ENCODE results near the gene ARMC12. TPM values are rescaled to one million over a fixed set of nuclear protein-coding genes. Genes with fewer than 3 reads are reported as not detected.
"Not testable (repeated sequence)": the region's sequence is repeated elsewhere in the genome, so short reads cannot be mapped to it uniquely, and the experiment has no call there.

The ARMC12 gene
- total and polyA plus RNA-seq, 7 experiments from 2014 or later, result 0.78 to 1.8 (median 1.3) TPM

DNA sequence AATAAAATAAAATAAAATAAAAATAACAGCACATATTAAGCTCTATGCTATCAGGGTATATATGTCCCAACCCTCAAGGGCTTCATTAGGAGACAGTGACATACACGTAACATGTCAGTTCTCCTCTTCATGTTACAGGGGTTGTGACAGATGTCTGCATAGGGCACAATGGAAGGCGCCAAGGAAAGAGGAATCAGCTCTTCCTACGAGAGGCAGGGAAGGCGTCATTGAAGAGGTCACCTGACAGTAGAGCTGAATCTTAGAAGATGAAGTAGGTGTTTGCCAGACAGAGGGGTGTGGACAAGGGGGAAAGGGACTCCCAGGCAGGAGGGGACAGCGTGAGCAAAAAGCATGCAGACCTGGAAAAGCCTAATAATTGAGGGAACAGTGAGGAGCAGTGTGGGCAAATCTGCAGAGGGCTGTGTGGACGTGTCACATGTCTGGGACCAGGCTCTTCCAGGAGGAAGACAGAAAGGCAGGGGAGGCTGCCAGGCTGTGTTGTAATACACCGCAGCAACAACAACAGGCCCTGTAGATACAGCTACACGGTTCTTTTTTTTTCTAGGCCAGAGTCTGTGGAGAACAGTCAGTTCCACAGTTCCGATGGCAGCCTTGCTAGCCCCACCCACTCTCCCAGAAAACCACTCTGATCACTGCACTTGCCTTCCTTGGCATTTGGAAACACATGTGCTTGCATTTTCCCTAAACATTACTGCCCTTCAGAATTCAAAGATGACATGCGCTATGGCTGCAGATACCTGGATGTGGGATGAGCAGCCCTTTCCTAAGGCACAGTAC lies 45.6 kb upstream of the ARMC12 start:
- Mint-ChIP-seq H3K27me3 (no peaks in the 10 kb centered on the region), H3K9me3 (no peaks in the 10 kb centered on the region), H3K27ac (peak overlapping the region in 8 of 9 donors; percentile 23 to 82 (median 60)), H3K36me3 (peaks cover 0 to 5% (median 2%) of the 10 kb centered on the region in 5 donors), H3K4me3 (no peak overlapping the region), H3K4me1 (peaks cover 6 to 16% (median 9%) of the 10 kb centered on the region in 7 donors)
- intact Hi-C loops (cut with micrococcal nuclease), result no loop called here
- DNase-seq (no peak), ATAC-seq (no peak)
- Histone ChIP-seq H3K27ac (ENCODE audit: low read depth, low read length) (peak overlapping the region; percentile 35), H3K36me3 (ENCODE audit: control insufficient read depth in 2 of 3, insufficient read depth in 3 of 3, low read length in 3 of 3) (peaks cover 0 to 4% (median 0%) of the 10 kb centered on the region in 3 experiments), H3K9me3 (ENCODE audit: control insufficient read depth in 2 of 3, low read length in 3 of 3) (no peaks in the 10 kb centered on the region), H3K4me1 (ENCODE audit: control insufficient read depth in 2 of 2, insufficient read depth in 2 of 2, low read length in 2 of 2) (peaks cover 3 to 5% of the 10 kb centered on the region in 2 donors), H3K4me3 (ENCODE audit: low read length) (no peak overlapping the region), H3K27me3 (ENCODE audit: control insufficient read depth in 2 of 2, insufficient read depth in 2 of 2, low read length in 2 of 2) (no peaks in the 10 kb centered on the region)
- ChIA-PET POLR2A (interaction anchor here (0.5 to 1.2 kb wide), 3 partner anchors 37 to 937 kb away, joined by 3 to 4 read pairs (median 3); no protein-coding TSS in a partner anchor), CTCF (interaction anchor here (0.6 to 1.7 kb wide), 2 partner anchors 44 to 67 kb away, joined by 4 to 5 read pairs; no protein-coding TSS in a partner anchor)

DNA sequence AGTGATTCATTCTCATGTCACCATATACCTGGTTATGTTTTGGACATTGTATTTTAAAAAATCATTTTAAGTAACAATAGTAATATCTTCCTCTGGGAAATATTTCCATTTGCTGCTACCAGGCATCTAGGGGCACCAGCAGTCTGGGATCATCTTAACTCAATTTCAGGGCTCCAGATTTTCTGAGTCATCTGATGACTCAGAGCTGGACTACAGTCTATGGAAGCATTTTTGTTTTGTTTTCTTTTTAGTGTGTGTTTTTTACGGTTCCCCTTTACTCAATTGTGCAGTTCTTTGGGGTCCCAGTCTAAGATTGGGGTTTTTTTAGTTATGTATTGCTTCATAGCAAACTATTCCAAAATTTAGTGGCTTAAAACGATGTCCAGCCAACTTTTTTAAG lies 42.4 kb upstream of the ARMC12 start:
- Mint-ChIP-seq H3K4me1 (peaks cover 0 to 9% (median 6%) of the 10 kb centered on the region in 7 donors), H3K4me3 (no peak overlapping the region), H3K36me3 (peaks cover 0 to 2% (median 0%) of the 10 kb centered on the region in 5 donors), H3K27me3 (no peaks in the 10 kb centered on the region), H3K9me3 (no peaks in the 10 kb centered on the region), H3K27ac (no peak overlapping the region)
- intact Hi-C loops (cut with micrococcal nuclease), result no loop called here
- CTCF ChIA-PET, result interaction anchor here (0.6 kb wide), 1 partner anchor 72 kb away, joined by 6 read pairs; no protein-coding TSS in a partner anchor
- Histone ChIP-seq H3K4me3 (ENCODE audit: low read length) (no peak overlapping the region), H3K4me1 (ENCODE audit: control insufficient read depth in 2 of 2, insufficient read depth in 2 of 2, low read length in 2 of 2) (peaks cover 0 to 3% of the 10 kb centered on the region in 2 donors), H3K27ac (ENCODE audit: low read depth, low read length) (no peak overlapping the region), H3K27me3 (ENCODE audit: control insufficient read depth in 2 of 2, insufficient read depth in 2 of 2, low read length in 2 of 2) (no peaks in the 10 kb centered on the region), H3K9me3 (ENCODE audit: control insufficient read depth in 2 of 3, low read length in 3 of 3) (no peaks in the 10 kb centered on the region), H3K36me3 (ENCODE audit: control insufficient read depth in 2 of 3, insufficient read depth in 3 of 3, low read length in 3 of 3) (no peaks in the 10 kb centered on the region)
- POLR2A ChIA-PET, result no interaction called here
- DNase-seq, result no peak
- ATAC-seq, result no peak

DNA sequence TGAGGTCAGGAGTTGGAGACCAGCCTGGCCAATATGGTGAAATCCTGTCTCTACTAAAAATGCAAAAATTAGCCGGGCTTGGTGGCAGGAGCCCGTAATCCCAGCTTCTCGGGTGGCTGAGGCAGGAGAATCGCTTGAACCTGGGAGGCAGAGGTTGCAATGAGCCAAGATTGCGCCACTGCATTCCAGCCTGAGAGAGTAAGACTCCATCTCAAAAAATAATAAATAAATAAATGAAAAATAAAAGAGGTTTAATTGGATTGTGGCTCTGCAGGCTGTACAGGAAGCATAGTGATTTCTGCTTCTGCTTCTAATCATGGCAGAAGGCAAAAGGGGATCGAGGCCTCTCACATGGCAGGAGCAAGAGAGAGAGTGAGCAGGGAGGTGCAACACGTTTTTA lies 38.4 kb upstream of the ARMC12 start:
- H3K4me1 Mint-ChIP-seq; H3K36me3 Mint-ChIP-seq; H3K27me3 ChIP-seq (ENCODE audit: control insufficient read depth in 2 of 2, insufficient read depth in 2 of 2, low read length in 2 of 2); H3K4me3 ChIP-seq (ENCODE audit: low read length); H3K27me3 Mint-ChIP-seq; intact Hi-C loops (cut with micrococcal nuclease); H3K9me3 Mint-ChIP-seq; ATAC-seq; DNase-seq; H3K9me3 ChIP-seq (ENCODE audit: control insufficient read depth in 2 of 3, low read length in 3 of 3); H3K27ac ChIP-seq (ENCODE audit: low read depth, low read length); CTCF ChIA-PET; POLR2A ChIA-PET; H3K4me1 ChIP-seq (ENCODE audit: control insufficient read depth in 2 of 2, insufficient read depth in 2 of 2, low read length in 2 of 2); H3K36me3 ChIP-seq (ENCODE audit: control insufficient read depth in 2 of 3, insufficient read depth in 3 of 3, low read length in 3 of 3); H3K4me3 Mint-ChIP-seq: not testable (repeated sequence)
- H3K27ac Mint-ChIP-seq, result peak overlapping the region in 2 of 9 donors; percentile 2 to 33

DNA sequence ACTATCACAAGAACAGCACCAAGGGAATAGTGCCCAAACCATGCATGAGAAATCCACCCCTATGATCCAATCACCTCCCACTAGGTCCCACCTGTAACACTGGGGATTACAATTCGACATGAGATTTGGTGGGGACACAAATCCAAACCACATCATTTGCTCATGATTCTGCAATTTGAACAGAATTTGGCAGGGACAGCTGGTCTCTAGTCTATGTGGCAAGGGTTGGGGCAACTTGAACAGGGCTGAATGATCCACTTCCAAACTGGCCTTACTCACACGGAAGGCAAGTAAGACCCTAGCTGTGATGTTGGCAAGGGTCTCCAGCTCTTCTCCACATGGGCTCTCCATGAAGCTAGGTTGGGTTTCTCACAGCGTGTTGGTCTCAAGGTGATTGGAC lies 38.0 kb upstream of the ARMC12 start:
- Histone ChIP-seq H3K36me3 (ENCODE audit: control insufficient read depth in 2 of 3, insufficient read depth in 3 of 3, low read length in 3 of 3) (no peaks in the 10 kb centered on the region), H3K4me1 (ENCODE audit: control insufficient read depth in 2 of 2, insufficient read depth in 2 of 2, low read length in 2 of 2) (no peaks in the 10 kb centered on the region), H3K4me3 (ENCODE audit: low read length) (no peak overlapping the region), H3K27me3 (ENCODE audit: control insufficient read depth in 2 of 2, insufficient read depth in 2 of 2, low read length in 2 of 2) (no peaks in the 10 kb centered on the region), H3K9me3 (ENCODE audit: control insufficient read depth in 2 of 3, low read length in 3 of 3) (no peaks in the 10 kb centered on the region), H3K27ac (ENCODE audit: low read depth, low read length) (no peak overlapping the region)
- no peak for ATAC-seq
- CTCF ChIA-PET, result no interaction called here
- H3K4me3 Mint-ChIP-seq, result no peak overlapping the region
- peaks cover 0 to 5% (median 0%) of the 10 kb centered on the region in 7 donors for H3K4me1 Mint-ChIP-seq
- POLR2A ChIA-PET, result interaction anchor here (0.6 to 2.2 kb wide), 3 partner anchors 21 to 30 kb away, joined by 3 to 5 read pairs (median 3); no protein-coding TSS in a partner anchor
- peak overlapping the region in 3 of 9 donors; percentile 2 to 33 (median 2) for H3K27ac Mint-ChIP-seq
- DNase-seq, result no peak
- peaks cover 0 to 4% (median 0%) of the 10 kb centered on the region in 11 donors for H3K9me3 Mint-ChIP-seq
- intact Hi-C loops (cut with micrococcal nuclease), result no loop called here
- no peaks in the 10 kb centered on the region for H3K27me3 Mint-ChIP-seq
- H3K36me3 Mint-ChIP-seq, result peaks cover 0 to 1% (median under 1%) of the 10 kb centered on the region in 5 donors

DNA sequence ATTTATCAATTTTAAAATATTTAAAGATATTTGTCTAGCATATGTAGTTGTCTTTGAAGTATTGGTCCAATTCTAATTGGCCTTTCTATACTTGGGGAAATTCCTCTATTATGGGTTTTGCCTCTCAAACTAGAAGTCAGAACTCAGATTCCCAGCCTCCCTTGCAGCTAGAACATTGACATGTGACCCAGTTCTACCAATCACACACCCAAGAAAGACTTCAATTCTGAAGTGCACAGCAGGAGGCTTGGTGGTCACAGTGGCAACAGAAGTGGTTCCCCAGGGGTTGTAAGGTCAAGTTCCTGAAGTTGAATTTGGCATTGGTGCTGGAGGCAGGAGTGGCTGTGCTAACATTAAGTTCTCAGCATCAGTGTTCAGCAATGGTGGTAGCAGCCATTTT lies 33.3 kb upstream of the ARMC12 start:
- Mint-ChIP-seq H3K9me3 (peaks cover 0 to 5% (median 0%) of the 10 kb centered on the region in 11 donors), H3K4me3 (no peak overlapping the region), H3K36me3 (peaks cover 0 to 5% (median 4%) of the 10 kb centered on the region in 5 donors), H3K27ac (no peak overlapping the region), H3K4me1 (peaks cover 0 to 6% (median 0%) of the 10 kb centered on the region in 7 donors), H3K27me3 (no peaks in the 10 kb centered on the region)
- Histone ChIP-seq H3K36me3 (ENCODE audit: control insufficient read depth in 2 of 3, insufficient read depth in 3 of 3, low read length in 3 of 3) (no peaks in the 10 kb centered on the region), H3K9me3 (ENCODE audit: control insufficient read depth in 2 of 3, low read length in 3 of 3) (no peaks in the 10 kb centered on the region), H3K4me1 (ENCODE audit: control insufficient read depth in 2 of 2, insufficient read depth in 2 of 2, low read length in 2 of 2) (no peaks in the 10 kb centered on the region), H3K4me3 (ENCODE audit: low read length) (no peak overlapping the region), H3K27ac (ENCODE audit: low read depth, low read length) (no peak overlapping the region), H3K27me3 (ENCODE audit: control insufficient read depth in 2 of 2, insufficient read depth in 2 of 2, low read length in 2 of 2) (no peaks in the 10 kb centered on the region)
- DNase-seq (no peak), ATAC-seq (no peak)
- ChIA-PET CTCF (no interaction called here), POLR2A (interaction anchor here (1.2 kb wide), 1 partner anchor 35 kb away, joined by 5 read pairs; no protein-coding TSS in a partner anchor)
- intact Hi-C loops (cut with micrococcal nuclease), result no loop called here

DNA sequence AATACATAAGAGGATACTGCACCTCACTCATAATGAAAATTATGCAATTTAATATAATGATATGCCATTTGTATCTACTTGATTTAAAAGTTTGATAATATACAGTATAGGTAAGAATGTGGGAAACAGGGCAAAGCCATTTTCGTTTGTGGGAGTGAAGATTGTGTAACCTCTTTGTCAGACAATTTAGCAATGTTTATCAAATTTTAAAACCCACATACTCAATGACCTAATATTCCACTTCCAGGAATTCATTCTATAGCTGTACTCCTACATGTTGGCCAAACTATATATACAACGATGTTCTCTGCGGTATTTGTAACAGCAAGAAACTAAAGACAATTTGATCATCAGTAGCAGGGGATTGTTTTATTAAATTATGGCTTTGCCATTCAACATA lies 30.4 kb upstream of the ARMC12 start:
- ChIA-PET POLR2A (interaction anchor here (0.7 kb wide), 1 partner anchor 60 kb away, joined by 3 read pairs; no protein-coding TSS in a partner anchor), CTCF (no interaction called here)
- H3K4me3 Mint-ChIP-seq, result no peak overlapping the region
- no peaks in the 10 kb centered on the region for H3K27me3 Mint-ChIP-seq
- no peaks in the 10 kb centered on the region for H3K36me3 ChIP-seq (ENCODE audit: control insufficient read depth in 2 of 3, insufficient read depth in 3 of 3, low read length in 3 of 3)
- DNase-seq, result no peak
- H3K9me3 ChIP-seq (ENCODE audit: control insufficient read depth in 2 of 3, low read length in 3 of 3), result no peaks in the 10 kb centered on the region
- H3K27ac ChIP-seq (ENCODE audit: low read depth, low read length), result no peak overlapping the region
- intact Hi-C loops (cut with micrococcal nuclease), result no loop called here
- H3K9me3 Mint-ChIP-seq, result peaks cover 0 to 5% (median 2%) of the 10 kb centered on the region in 11 donors
- peaks cover 6 to 16% (median 11%) of the 10 kb centered on the region in 7 donors for H3K4me1 Mint-ChIP-seq
- no peaks in the 10 kb centered on the region for H3K27me3 ChIP-seq (ENCODE audit: control insufficient read depth in 2 of 2, insufficient read depth in 2 of 2, low read length in 2 of 2)
- no peak overlapping the region for H3K4me3 ChIP-seq (ENCODE audit: low read length)
- H3K27ac Mint-ChIP-seq, result no peak overlapping the region
- H3K4me1 ChIP-seq (ENCODE audit: control insufficient read depth in 2 of 2, insufficient read depth in 2 of 2, low read length in 2 of 2), result no peaks in the 10 kb centered on the region
- H3K36me3 Mint-ChIP-seq, result peaks cover 2 to 8% (median 4%) of the 10 kb centered on the region in 5 donors
- ATAC-seq, result no peak

All from naive thymus-derived CD4-positive, alpha-beta T cell (primary cell).